SK-N-MC (cell line): ENCODE measurements around the gene STARD10.

Experiments
- DNase-seq: peaks from one replicate; pipeline ENCODE4 v3.0.0-alpha.2; 2011; ENCODE audit warnings: low read depth, low spot score
- H3K27ac ChIP-seq: fragments of 200-600 bp; sonication (generic); 2 replicates; pipeline ENCODE4 v1.5.1; 2016; ENCODE audit warnings: mixed run types
- H3K36me3 ChIP-seq: fragments of 200-600 bp; sonication (generic); 2 replicates; pipeline ENCODE4 v1.6.1; 2017; ENCODE audit warnings: antibody characterized with exemption, low read length, mixed read lengths; ENCODE audit not compliant: insufficient read depth
- H3K4me3 ChIP-seq: fragments of 200-600 bp; sonication (generic); 2 replicates; pipeline ENCODE4 v1.5.1; 2016
- H3K9ac ChIP-seq: fragments of 200-600 bp; sonication (generic); 2 replicates; pipeline ENCODE4 v1.8.0; 2017; ENCODE audit warnings: mixed run types, mixed read lengths; ENCODE audit not compliant: insufficient read length
- H3K9me3 ChIP-seq: fragments of 200-600 bp; sonication (generic); 2 replicates; pipeline ENCODE4 v1.6.1; 2017; ENCODE audit warnings: low read depth, mild to moderate bottlenecking, antibody characterized with exemption, low read length, moderate library complexity, mixed read lengths
- EZH2 ChIP-seq: fragments of 200-600 bp; sonication (generic); IDR thresholded peaks from one replicate; pipeline ENCODE4 v1.6.1; 2017; ENCODE audit warnings: antibody characterized with exemption
- FOXP2 ChIP-seq: optimal IDR thresholded peaks from 2 replicates; pipeline ENCODE3; 2011; ENCODE audit warnings: mild to moderate bottlenecking, moderate library complexity; ENCODE audit not compliant: insufficient read depth; ENCODE audit errors: extremely low read length, control extremely low read depth
- POLR2AphosphoS5 ChIP-seq: IDR thresholded peaks from 2 replicates; pipeline ENCODE4 v1.6.1; 2012; ENCODE audit warnings: mild to moderate bottlenecking, low read depth, low read length, borderline replicate concordance

STARD10 gene

DNA sequence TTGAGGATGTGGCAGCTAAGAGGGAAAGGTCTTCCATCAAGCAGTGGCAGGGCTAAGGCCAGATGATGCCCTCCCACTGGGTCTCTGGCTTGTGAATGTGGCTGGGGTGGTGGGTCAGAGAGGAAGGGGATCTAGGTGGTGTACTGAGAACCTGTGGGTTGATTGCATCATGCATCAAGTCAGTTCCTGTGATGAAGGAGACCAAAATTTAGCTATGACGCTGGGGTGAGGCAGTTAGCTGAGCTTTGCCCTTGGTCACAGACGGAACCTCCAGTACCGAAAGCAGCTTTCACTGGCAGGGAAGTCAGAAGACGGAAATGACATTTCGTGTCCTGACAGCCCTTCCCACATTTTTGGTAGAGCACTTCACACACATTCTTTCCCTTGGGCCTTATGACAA lies 41.1 kb upstream of the STARD10 start:
- H3K27ac ChIP-seq = no peak overlapping the region
- peaks cover 33% of the 10 kb centered on the region for H3K36me3 ChIP-seq
- no peak overlapping the region for H3K4me3 ChIP-seq
- H3K9ac ChIP-seq = no peak overlapping the region
- DNase-seq = no peak
- no peaks in the 10 kb centered on the region for H3K9me3 ChIP-seq
- TF ChIP-seq FOXP2 (no peak), POLR2AphosphoS5 (no peak), EZH2 (no peak)

DNA sequence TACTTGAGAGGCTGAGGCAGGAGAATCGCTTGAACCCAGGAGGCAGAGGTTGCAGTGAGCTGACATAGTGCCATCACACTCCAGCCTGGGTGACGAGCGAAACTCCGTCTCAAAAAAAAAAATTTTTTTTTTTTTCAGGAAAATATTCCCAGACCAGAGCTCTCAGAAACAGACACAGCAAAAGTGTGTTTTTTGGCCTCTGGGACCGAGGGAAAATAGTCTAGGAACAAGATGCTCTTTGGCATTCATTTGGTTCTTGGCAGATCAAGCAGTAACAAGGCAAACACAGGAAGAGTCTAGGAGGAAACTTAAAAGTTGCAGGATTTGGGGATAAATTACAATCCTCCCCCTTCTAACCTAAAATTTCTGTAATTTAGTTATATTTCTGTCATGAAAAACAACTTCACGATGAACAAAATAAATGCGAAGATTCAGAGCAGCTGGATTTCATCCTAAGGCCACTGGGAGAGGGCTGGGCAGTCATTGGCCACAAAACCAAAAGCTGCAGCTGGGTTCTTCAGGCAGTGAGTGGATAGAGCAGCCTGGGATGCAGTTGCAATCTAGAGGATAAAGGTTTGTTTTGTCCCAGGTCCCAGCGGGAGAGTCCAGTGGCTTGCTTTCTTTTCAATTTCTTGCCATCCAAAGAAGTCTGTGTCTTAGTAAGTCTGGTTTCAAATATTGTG lies 40.1 kb upstream of the STARD10 start:
- H3K36me3 ChIP-seq = peaks cover 23% of the 10 kb centered on the region
- no peak overlapping the region for H3K27ac ChIP-seq

DNA sequence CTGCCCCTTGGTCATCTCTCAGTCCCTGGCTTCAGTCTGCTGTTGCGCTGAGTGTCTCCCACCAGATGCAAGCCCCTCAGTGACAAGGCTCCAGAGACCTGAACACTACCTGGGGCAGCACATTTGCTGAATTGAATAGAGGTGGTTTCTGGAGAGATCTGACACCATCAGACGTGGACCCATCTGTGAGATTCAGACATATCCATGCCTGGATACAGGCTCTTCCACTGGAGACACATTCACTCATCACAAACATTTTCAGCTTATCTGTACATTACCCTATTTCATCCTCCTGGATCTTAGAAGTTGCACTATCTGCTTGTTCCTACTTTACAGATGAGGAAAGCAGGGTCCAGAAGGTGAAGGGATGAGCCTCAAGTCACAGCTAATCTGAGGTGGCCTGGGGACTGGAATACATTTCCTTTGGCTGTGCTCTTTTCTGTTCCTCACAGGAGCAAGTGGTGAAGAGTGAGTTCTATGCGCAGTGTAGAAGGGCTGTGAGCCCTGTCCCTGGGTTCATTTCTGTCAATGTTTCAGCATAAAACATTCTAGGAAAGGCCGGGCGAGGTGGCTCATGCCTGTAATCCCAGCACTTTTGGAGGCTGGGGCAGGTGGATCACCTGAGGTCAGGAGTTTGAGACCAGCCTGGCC lies 39.4 kb upstream of the STARD10 start:
- H3K36me3 ChIP-seq = peaks cover 16% of the 10 kb centered on the region
- no peak overlapping the region for H3K4me3 ChIP-seq
- DNase-seq = no peak
- no peak overlapping the region for H3K27ac ChIP-seq
- no peak for TF ChIP-seq FOXP2
- TF ChIP-seq EZH2 = no peak
- no peak for TF ChIP-seq POLR2AphosphoS5
- H3K9ac ChIP-seq = no peak overlapping the region
- no peaks in the 10 kb centered on the region for H3K9me3 ChIP-seq

More for the DNA sequence above, 40.1 kb upstream of the STARD10 start:
- no peak for DNase-seq
- TF ChIP-seq FOXP2 (no peak), POLR2AphosphoS5 (no peak), EZH2 (no peak)
- H3K9me3 ChIP-seq = no peaks in the 10 kb centered on the region
- H3K4me3 ChIP-seq = no peak overlapping the region
- no peak overlapping the region for H3K9ac ChIP-seq

DNA sequence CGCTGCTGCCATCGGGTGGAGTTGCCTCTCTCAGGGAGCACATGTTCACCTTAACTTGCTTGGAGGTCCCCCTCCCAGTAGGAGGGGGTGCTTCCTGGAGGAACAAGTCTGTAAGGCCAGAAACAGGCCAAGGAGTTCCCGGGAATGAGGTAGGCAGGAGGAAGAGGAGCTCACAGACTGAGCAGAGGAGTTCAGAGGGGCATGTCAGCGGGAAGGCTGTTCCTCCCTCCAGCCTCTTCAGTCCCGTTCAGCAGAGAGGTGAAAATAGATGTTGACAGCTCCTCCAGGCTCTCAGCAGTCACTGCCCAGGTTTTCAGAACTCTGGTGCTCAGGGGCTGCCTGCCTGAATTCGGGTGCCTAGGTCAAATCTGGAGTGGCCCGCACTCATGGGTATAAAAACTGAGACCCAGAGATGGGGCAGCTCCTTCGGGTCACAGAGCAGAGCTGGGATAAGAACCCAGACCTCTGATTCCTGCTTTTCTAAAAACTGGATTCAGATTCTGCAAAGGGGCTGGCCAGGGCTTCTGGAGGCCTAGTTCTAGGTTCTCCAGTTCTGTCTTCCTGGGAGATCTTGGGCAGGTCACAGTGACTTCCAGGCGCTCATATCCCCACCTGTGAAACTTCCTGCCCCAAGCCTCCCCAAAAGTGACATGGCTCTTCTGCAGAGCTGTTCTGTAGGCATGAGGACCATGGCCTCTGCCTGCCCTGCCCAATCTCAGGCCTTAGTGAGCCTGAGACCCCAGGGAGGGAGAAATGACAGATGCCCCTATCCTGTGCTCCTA lies 38.6 kb upstream of the STARD10 start:
- no peak for TF ChIP-seq FOXP2
- no peak for TF ChIP-seq POLR2AphosphoS5
- no peak for TF ChIP-seq EZH2
- Histone ChIP-seq H3K4me3 (no peak overlapping the region), H3K9me3 (no peaks in the 10 kb centered on the region), H3K27ac (no peak overlapping the region), H3K36me3 (peaks cover 8% of the 10 kb centered on the region), H3K9ac (peak overlapping the region; percentile 20)
- DNase-seq = no peak

DNA sequence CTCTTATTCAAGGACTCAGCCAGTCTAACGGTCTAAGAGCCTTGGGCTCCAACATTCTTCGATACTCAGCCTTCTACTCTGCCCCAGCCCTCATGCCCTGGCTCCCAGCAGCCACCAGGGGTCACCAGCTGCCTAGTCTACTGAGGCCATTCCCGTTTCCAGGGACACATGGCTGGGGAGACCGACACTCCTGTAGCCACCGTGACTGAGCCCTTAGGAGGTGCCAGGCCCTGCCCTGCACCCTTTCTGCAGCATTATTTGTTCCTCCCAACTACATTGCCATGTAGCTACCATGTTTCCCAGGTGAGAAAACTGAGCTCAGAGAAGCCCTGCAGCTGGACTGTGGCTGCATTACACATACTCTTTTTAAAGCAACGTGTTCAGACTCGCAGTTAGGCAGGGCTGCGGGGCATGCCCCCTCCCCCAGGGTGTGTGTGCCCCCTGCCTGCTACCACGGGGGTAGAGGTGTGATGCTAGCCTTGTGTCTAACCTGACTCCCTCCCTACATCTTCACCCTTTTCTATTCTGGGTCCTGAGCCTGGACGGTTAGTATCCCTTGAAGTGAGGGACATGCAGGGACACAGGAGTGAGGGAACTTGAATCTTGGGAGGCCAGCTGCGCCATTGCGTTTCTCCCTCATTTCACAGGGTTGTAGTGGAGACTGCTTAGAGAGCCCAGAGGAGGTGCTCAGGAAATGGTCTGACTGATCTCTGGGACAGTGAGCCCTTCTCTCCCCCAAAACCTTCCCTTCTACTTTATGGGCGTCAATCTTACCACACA lies 37.9 kb upstream of the STARD10 start:
- DNase-seq = no peak
- Histone ChIP-seq H3K9me3 (no peaks in the 10 kb centered on the region), H3K27ac (no peak overlapping the region), H3K9ac (peak overlapping the region; percentile 20), H3K36me3 (peaks cover under 1% of the 10 kb centered on the region), H3K4me3 (no peak overlapping the region)
- TF ChIP-seq POLR2AphosphoS5 = no peak; the same call in 1 of the 2 replicates
- no peak for TF ChIP-seq EZH2
- no peak for TF ChIP-seq FOXP2

DNA sequence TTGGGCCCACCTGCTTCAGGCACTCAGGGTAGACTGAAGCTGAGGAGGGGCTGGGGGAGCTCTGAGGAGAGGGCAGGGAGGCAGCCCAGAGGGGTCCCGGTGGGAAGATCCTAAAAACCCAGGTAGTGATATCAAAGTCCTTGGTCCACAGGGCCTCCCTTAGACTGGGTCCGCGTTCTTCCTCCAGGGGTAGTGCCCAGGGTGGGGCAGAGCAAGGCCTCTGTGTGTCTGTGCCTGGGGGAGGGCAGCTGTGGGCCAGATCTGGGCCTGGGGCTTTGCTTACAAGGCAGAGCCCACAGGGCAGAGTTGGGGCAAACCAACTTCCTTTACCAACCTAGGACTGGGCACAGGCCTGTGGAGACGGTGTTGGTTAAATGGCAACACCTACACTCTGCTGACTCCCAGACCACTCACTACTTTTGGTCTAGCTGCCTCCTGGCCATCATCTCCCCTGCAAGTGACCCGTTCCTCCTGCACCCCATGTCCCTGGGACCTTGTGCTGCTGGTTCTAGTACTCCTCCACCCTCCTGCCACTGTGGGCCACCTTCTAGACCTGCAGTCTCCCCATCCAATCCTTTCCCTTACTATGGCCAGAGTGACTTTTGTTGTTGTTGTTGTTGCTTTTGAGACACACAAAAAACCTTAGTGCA lies 36.2 kb upstream of the STARD10 start:
- TF ChIP-seq EZH2 = no peak
- TF ChIP-seq POLR2AphosphoS5 = no peak
- TF ChIP-seq FOXP2 = no peak
- no peak overlapping the region for H3K27ac ChIP-seq

DNA sequence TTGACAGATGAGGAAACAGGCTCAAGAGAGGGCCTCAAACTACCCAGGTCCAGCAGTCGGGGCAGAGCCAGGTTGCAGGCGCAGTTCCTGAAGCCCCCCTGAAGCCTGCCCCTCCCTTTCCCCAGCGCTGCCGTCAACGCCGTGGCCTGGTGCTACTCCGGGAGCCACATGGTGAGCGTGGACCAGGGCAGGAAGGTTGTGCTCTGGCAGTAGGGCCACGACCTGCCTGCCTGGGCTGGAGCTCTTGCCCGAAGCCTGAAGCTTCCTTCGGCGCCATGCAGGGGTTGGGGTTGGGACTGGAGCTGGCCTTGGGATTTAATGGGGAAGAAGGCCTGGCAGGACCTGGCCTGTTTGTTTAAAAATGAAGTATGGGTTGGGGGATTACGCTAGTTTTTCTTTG lies 35.3 kb upstream of the STARD10 start:
- Histone ChIP-seq H3K36me3 (no peaks in the 10 kb centered on the region), H3K4me3 (no peak overlapping the region), H3K9ac (no peak overlapping the region), H3K9me3 (no peaks in the 10 kb centered on the region), H3K27ac (no peak overlapping the region)
- TF ChIP-seq POLR2AphosphoS5 = no peak
- no peak for TF ChIP-seq EZH2
- TF ChIP-seq FOXP2 = no peak
- DNase-seq = no peak

More for the DNA sequence above, 36.2 kb upstream of the STARD10 start:
- Histone ChIP-seq H3K9ac (no peak overlapping the region), H3K9me3 (no peaks in the 10 kb centered on the region), H3K36me3 (no peaks in the 10 kb centered on the region; the same call in 1 of the 2 replicates), H3K4me3 (no peak overlapping the region)
- no peak for DNase-seq

DNA sequence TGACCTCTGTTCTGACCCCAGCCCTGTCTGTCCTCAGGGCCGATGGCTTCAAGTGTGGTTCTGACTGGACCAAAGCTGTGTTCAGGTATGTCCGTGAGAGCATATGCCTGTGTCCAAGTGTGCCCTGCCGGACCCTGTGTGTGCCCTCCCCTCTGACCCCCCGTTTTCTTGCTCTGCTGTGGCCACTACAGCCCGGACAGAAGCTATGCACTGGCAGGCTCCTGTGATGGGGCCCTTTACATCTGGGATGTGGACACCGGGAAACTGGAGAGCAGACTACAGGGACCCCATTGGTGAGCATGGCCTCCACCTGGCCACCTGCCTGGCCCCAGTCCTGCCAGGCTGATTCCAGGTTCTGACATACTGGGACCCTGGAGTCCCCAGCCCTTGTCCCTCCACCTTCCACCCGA lies 34.9 kb upstream of the STARD10 start:
- Histone ChIP-seq H3K9ac (no peak overlapping the region), H3K27ac (no peak overlapping the region), H3K4me3 (no peak overlapping the region), H3K36me3 (no peaks in the 10 kb centered on the region), H3K9me3 (no peaks in the 10 kb centered on the region)
- DNase-seq = no peak
- TF ChIP-seq EZH2 = no peak
- TF ChIP-seq FOXP2 = no peak
- TF ChIP-seq POLR2AphosphoS5 = no peak
